GM12865 (cell line): ENCODE measurements around the gene LMCD1.

ENCODE experiments used
- DNase-seq: peaks from one replicate; pipeline ENCODE4 v3.0.0; 2010; ENCODE audit warnings: low read depth
- H3K4me3 ChIP-seq: 2 replicates; pipeline ENCODE4 v1.5.1; 2011; ENCODE audit warnings: mild to moderate bottlenecking, low read depth, low read length, control low read depth
- CTCF ChIP-seq: IDR thresholded peaks from 2 replicates; pipeline ENCODE4 v1.5.1; 2011; ENCODE audit warnings: low read length, control low read depth, low read depth, inconsistent platforms; ENCODE audit not compliant: insufficient read depth; ENCODE audit errors: missing control alignments

LMCD1 gene

GRCh38 chr3:8599146-8599545 is 97.5 kb downstream of the LMCD1 start:
- DNase-seq = no peak
- H3K4me3 ChIP-seq = no peak overlapping the region
- TF ChIP-seq CTCF = no peak

DNA sequence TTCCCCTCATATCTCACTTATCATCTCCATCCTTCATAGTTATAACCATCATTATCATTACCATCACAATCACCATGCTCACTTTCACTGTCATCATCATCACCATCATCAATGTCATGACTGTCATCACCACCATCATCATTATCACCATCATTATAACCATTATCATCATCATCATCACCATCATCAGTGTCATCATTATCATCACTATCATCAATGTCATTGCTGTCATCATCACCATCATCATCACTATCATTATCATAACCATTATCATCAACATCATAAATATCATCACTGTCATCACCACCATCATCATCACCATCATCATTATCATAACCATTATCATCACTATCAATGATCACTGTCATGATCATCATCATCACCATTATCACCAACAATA is 98.8 kb downstream of the LMCD1 start:
- no peak for TF ChIP-seq CTCF
- DNase-seq = no peak
- no peak overlapping the region for H3K4me3 ChIP-seq

GRCh38 chr3:8603115-8603710 is 101.6 kb downstream of the LMCD1 start:
- DNase-seq = no peak
- TF ChIP-seq CTCF = no peak
- no peak overlapping the region for H3K4me3 ChIP-seq

DNA sequence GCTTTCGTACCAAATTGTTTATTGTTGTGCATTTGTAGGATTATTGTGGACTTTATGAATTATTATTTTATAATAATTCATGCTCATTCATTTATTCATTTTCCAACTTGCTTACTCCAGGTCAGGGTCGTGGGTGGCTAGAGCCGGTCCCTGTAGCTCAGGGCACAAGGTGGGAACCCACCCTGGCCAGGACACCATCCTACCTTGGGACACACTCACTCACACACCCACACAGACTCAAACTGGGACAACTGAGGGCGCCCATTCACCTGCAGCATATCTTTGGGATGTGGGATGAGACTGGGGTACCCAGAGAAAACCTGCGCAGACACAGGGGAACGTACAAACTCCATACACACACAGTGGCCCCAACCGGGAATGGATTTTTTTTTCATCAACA is 102.4 kb downstream of the LMCD1 start:
- DNase-seq = no peak

DNA sequence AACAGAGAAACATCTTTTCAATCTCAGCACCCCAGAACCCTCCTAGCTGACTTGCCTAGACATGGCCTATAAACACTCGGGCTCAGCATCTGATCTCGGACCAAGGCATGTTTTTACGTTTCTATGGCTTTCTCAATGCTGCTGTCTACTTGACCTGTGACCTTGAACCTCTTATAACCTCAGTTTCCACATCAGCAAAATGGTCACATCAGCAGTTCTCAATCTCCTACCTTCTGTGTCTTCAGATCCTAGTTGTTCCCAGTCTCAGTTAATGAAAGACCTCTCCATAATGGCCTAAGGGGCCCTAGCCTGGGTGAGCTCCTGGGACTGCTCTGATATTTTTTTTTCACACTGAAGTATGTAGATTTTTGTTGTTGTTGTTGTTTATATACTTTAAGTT is 103.4 kb downstream of the LMCD1 start:
- DNase-seq = no peak
- no peak for TF ChIP-seq CTCF
- H3K4me3 ChIP-seq = no peak overlapping the region

More for the DNA sequence above, 102.4 kb downstream of the LMCD1 start:
- TF ChIP-seq CTCF = no peak
- H3K4me3 ChIP-seq = no peak overlapping the region

DNA sequence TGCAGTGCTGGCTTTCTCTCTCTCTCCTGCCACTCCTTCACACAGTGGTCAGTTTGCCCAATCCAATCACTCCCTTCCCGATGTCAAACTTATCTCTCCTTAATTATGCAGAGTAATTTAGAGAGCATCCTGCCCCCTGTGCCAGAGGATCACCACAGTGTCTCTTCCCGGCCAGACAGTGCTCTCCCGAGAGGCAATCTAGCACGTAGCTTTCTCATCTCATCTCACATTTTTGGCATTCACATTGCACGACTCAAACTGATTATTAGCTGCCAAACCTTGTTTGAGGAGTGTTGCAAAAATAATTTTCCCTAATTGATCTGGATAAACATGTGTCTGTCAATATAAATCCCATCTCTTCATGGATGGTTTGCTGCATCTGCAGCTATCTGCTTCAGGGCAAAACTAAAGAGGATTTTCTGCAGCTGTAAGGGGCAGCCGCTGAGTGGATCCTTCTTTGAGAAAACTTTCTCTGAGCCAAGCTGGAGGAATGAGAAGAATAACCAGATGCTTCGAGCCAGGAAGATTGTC is 105.1 kb downstream of the LMCD1 start:
- DNase-seq = no peak
- no peak for TF ChIP-seq CTCF

More for the DNA sequence above, 105.1 kb downstream of the LMCD1 start:
- no peak overlapping the region for H3K4me3 ChIP-seq
